Activated naive CD8-positive, alpha-beta T cell treated with anti-CD3 and anti-CD28 coated beads, Interleukin-2, amount 50 U/mL, for 16 hours (primary cell): ENCODE results near the gene C3orf70.

Source experiments
- DNase-seq: peaks from one replicate; pipeline ENCODE4 v3.0.0-alpha.2; 2020; ENCODE audit warnings: low read depth, low spot score

The C3orf70 gene

GRCh38 chr3:185087419-185087818 is 65.4 kb downstream of the C3orf70 start:
- DNase-seq: no peak

DNA sequence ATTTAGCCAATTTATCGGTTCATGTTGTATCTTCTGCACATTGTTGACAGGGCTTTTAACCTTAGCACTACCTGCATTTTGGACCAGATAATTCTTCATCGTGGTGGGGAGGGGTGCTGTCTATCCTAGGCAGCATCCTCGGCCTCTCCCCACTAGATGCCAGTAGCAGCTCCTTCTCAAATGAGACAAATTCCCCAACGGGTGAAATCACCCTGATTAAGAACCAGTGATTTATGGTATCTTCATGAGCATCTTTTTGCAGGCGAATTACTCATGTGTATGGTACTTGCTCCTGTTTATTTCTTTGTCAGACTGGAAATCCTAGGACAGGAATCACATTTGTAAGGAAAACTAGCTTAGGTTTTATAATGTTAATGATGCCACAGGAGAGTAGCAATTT is 68.0 kb downstream of the C3orf70 start:
- DNase-seq: no peak

- no peak for DNase-seq
These were observed 68.5 kb downstream of the C3orf70 start for GRCh38 chr3:185084402-185084801.

DNA sequence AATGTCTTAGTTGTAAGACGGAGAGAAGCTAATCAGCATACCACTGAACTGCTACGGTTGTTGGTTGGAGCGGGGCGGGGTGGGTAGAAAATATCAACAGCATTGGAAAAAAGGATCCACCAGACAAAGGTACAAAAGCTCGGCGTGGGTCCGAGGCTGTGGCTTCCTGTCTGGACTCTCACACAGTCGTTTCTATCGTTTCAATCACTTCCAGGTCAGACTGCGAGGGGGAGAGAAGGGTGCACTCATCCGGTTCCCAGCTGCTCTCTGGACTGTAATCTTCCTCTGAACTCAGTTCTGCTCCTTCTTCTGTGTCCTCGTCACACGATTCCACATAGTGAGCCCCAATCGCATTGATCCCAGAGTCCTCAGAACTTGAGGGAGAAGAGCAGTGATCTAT is 70.0 kb downstream of the C3orf70 start:
- no peak for DNase-seq

GRCh38 chr3:185082149-185082548 is 70.7 kb downstream of the C3orf70 start:
- no peak for DNase-seq

- no peak for DNase-seq
These were observed 71.3 kb downstream of the C3orf70 start for GRCh38 chr3:185081521-185081920.

GRCh38 chr3:185079625-185080024 is 73.2 kb downstream of the C3orf70 start:
- no peak for DNase-seq

- DNase-seq: no peak
These were observed 76.6 kb downstream of the C3orf70 start for GRCh38 chr3:185076219-185076618.

GRCh38 chr3:185075547-185075946 is 77.3 kb downstream of the C3orf70 start:
- no peak for DNase-seq

GRCh38 chr3:185071287-185071800 is 81.5 kb downstream of the C3orf70 start:
- no peak for DNase-seq

GRCh38 chr3:185070491-185071286 is 82.2 kb downstream of the C3orf70 start:
- no peak for DNase-seq

DNA sequence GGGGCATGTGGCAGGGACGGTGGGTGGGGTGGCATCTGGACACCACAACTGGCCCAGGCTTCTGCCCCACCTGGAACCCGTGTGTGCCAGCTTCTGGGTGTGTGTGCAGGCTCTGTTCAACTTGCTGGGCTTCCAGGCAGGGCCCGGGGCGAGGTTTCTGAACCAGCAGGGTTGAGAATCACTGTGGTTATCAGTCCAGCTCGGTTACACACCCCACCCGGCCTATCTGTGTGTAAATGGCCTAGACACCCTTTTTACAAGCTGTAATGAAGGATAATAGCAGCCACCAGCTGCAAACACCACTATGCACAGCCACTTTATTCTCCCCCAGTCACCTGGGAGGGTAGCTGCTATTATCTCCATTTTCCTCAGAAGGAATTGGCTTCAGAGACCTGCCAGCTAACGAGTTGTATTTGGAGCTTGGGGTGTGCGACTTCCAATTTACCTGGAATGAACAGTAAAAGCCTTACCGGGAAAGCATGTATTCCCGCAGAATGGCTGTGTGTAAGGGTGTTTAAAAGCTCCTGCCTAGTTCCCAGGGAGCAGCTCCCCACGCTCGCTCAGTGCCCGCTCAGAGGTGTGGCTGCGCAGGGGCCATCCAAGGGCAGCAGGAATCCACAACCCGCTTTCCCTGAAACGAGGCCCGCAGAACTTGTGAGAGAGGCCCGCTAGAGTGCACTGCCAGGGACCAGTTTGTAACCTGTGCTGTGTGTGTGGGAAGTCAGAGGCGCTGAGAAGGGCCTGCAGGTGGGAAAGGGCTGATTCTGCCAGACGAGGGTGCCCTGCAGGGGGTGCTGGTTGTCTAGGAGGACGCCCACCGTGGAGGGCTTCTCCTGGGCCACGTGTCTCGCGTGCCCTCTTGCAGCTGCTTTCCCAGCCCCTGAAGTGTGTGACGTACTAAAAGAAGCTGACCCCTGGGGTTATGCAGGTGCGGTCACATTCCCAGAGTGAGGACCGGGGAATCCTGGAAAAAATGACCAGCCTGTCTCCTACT is 83.5 kb downstream of the C3orf70 start:
- no peak for DNase-seq

DNA sequence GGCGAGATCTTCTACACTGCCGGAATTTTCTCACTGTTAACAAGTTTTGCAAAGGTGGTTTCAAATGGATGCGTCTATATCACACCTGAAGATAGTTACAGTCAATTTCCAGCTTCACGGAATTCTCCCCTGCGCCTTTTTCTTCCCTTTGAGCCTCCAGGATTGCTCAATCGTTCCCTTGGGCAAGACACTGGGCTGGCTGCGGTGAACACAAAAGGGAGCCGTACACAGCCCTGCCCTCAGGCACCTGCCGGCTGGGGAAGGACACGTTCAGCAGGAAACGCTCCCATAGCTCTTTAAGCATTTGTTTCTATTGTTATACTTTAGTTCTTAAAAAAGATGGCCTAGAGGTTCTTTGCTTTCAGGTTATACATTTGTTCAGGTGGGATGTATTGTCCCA is 85.7 kb downstream of the C3orf70 start:
- DNase-seq: no peak

- DNase-seq: no peak
These were observed 86.6 kb downstream of the C3orf70 start for GRCh38 chr3:185066251-185066650.

DNA sequence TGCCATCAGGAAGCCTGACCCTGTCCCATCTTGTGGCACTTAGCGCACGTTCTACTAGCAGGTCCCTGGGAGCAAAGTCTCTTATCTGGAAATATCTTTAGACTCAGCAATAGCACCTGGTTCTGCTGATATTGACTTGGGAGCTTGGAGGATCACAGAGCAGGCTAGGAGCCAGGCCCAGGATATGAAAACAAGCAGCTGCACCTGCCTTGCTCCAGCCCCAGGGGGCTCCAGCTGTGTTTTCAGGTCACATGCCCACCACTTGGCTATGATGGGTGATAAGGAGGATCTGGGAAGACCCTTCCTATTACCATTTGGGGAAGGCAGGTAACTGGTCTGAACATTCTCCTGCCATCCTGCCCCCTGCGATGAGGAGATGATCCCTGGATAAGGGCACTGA is 87.8 kb downstream of the C3orf70 start:
- DNase-seq: no peak

DNA sequence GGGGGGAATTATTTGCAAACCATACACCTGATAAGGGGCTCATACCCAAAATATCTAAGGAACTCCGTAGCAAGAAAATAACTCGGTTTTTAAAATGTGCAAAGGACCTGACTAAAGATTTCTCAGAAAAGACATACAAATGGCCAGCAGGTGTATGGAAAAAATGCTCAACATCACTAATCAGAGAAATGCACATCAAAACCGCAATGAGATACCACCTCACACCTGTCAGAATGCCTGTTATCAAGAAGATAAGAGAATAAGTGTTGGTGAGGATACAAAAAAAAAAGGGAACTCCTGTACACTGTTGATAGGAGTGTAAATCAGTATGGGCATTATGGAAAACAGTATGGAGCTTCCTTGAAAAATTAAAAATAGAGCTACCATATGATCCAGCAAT is 89.4 kb downstream of the C3orf70 start:
- DNase-seq: no peak

GRCh38 chr3:185062191-185062590 is 90.7 kb downstream of the C3orf70 start:
- DNase-seq: no peak

DNA sequence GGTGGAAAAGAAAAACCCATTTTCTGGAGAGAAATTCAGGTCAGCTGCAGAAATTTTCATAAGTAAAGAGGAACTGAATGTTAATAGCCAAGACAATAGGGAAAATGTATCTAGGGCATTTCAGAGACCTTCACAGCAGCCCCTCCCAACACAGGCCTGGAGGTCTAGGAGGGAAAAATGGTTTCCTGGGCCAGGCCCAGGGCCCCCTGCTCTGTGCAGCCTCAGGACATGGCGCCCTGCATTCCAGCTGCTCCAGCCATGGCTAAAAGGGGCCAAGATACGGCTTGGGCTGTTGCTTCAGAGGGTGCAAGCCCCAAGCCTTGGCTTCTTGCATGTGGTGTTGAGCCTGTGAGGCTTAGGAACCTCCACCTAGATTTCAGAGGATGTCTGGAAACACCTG is 92.2 kb downstream of the C3orf70 start:
- DNase-seq: no peak

DNA sequence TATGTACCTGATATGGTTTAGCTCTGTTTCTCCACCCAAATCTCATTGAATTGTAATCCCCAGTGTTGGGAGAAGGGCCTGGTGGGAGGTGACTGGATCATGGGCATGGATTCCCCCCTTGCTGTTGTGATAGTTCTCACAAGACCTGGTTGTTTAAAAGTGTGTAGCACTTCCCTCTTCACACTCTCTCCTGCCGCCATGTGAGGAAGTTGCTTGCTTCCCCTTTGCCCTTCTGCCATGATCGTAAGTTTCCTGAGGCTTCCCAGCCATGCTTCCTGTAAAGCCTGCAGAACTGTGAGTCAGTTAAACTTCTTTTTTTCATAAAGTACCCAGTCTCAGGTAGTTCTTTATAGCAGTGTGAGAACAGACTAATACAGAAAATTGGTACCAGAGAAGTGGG is 93.1 kb downstream of the C3orf70 start:
- no peak for DNase-seq

DNA sequence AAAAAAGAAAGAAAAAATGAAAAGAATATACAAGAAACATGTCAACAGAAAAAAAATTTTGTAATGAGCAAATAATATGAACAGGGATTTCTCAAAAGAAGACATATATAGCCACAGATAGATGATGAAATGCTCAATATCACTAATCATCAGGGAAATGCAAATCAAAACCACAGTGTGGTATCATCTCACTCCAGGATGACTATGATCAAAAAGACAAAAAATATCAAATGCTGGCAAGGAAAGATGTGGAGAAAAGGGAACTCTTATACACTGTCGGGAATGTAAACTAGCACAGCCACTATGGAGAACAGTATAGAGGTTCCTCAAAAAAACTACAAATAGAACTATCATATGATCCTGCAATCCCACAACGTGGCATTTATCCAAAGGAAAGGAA is 94.1 kb downstream of the C3orf70 start:
- DNase-seq: no peak

DNA sequence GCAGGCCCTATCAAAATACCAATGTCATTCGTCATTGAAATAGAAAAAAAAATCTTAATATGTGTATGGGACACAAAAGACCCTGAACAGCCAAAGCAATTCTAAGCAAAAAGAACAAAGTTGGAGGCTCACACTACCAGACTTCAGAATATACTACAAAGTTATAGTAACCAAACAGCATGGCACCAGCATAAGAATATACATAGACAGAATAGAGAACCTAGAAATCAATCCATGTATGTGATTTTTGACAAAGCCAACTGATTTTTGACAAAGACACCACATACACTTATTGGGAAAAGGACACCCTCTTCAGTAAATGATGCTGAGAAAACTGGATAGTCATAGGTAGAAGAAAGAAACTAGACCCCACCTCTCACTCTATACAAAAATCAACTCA is 95.0 kb downstream of the C3orf70 start:
- DNase-seq: no peak

DNA sequence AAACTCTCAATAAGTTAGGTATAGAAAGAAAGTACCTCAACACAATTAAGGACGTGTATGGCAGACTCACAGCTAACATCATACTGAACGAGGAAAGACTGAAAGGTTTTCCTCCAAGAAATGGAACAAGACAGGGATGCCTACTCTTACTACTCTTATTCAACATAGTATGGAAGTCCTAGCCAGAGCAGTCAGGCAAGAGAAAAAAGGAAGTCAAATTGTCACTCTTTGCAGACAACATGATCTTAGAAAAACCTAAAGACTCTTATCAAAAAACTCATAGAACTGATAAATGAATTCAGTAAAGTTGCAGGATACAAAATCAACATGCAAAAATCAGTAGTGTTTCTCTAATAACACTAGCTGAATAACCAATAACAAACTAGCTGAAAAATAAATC is 96.0 kb downstream of the C3orf70 start:
- no peak for DNase-seq
